ENCODE data around the gene ZNF285.
"Not testable (repeated sequence)": the region's sequence is repeated elsewhere in the genome, so short reads cannot be mapped to it uniquely, and the experiment has no call there.

ZNF285 gene

GRCh38 chr19:44401139-44402115, at the start of gene ZNF285:
Gene ZNF285, minus strand, starts transcription at chr19:44401608. Its CDS starts 4,395 bp downstream, at chr19:44397213.
- no peak for TF ChIP-seq CTCF (IDR thresholded peaks at IDR 0.05; ENCODE audit: low read depth, low read length)
- peak; percentile 94 for DNase-seq (ENCODE audit: extremely low read depth, low read depth)

GRCh38 chr19:44447916-44448674, 46.7 kb upstream of the ZNF285 start, which contains the start of gene ZNF229:
Gene ZNF229, minus strand, starts transcription at chr19:44448472. Its CDS starts 5,625 bp downstream, at chr19:44442847.
- DNase-seq (ENCODE audit: extremely low read depth, low read depth), result peak; percentile 83
- no peak for TF ChIP-seq CTCF (IDR thresholded peaks at IDR 0.05; ENCODE audit: low read depth, low read length)

- no peak for TF ChIP-seq CTCF (IDR thresholded peaks at IDR 0.05; ENCODE audit: low read depth, low read length)
Observed at GRCh38 chr19:44438441-44438840, 37.0 kb upstream of the ZNF285 start.

GRCh38 chr19:44435441-44435840, 34.0 kb upstream of the ZNF285 start:
- TF ChIP-seq CTCF (IDR thresholded peaks at IDR 0.05; ENCODE audit: low read depth, low read length), result no peak
- no peak for DNase-seq (ENCODE audit: extremely low read depth, low read depth)

More at GRCh38 chr19:44438441-44438840, 37.0 kb upstream of the ZNF285 start:
- DNase-seq (ENCODE audit: extremely low read depth, low read depth), result no peak

- no peak for TF ChIP-seq CTCF (IDR thresholded peaks at IDR 0.05; ENCODE audit: low read depth, low read length)
- DNase-seq (ENCODE audit: extremely low read depth, low read depth), result no peak
Observed at GRCh38 chr19:44430956-44431355, 29.5 kb upstream of the ZNF285 start.

GRCh38 chr19:44415553-44415952, 14.1 kb upstream of the ZNF285 start:
- DNase-seq (ENCODE audit: extremely low read depth, low read depth), result not testable (repeated sequence)

- DNase-seq (ENCODE audit: extremely low read depth, low read depth), result not testable (repeated sequence)
Observed at GRCh38 chr19:44389268-44389667, 12.1 kb downstream of the ZNF285 start.

GRCh38 chr19:44374789-44375188, 26.6 kb downstream of the ZNF285 start:
- DNase-seq (ENCODE audit: extremely low read depth, low read depth), result no peak
- TF ChIP-seq CTCF (IDR thresholded peaks at IDR 0.05; ENCODE audit: low read depth, low read length), result no peak

Data from AG09319 (cell line).